Measurements from ENCODE around the gene CES4A. TPM values are rescaled to one million over a fixed set of nuclear protein-coding genes. Genes with fewer than 3 reads are reported as not detected.

Gene CES4A
- total RNA-seq, 2 donors from 2014 or later: 5.9 to 7.8 TPM

- no peak for TF ChIP-seq CTCF (IDR thresholded peaks at IDR 0.05)
- H3K4me3 ChIP-seq: no peak overlapping the region
- H3K9ac ChIP-seq (ENCODE audit: low read depth in 2 of 2, low read length in 2 of 2): no peak overlapping the region
- no peak overlapping the region for H3K27ac ChIP-seq
- no peaks in the 10 kb centered on the region for H3K9me3 ChIP-seq
- intact Hi-C loops (cut with DNase I): no loop called here
- no peaks in the 10 kb centered on the region for H3K27me3 ChIP-seq
- H3K4me1 ChIP-seq: no peaks in the 10 kb centered on the region
- no peaks in the 10 kb centered on the region for H3K36me3 ChIP-seq
- DNase-seq: no peak
Measured at GRCh38 chr16:67054901-67055300, 66.5 kb downstream of the CES4A start.

GRCh38 chr16:67055712-67056487 is 67.5 kb downstream of the CES4A start:
- no peak for TF ChIP-seq CTCF (IDR thresholded peaks at IDR 0.05)
- no peaks in the 10 kb centered on the region for H3K36me3 ChIP-seq
- no peaks in the 10 kb centered on the region for H3K4me1 ChIP-seq
- no peak overlapping the region for H3K9ac ChIP-seq (ENCODE audit: low read depth in 2 of 2, low read length in 2 of 2)
- H3K4me3 ChIP-seq: no peak overlapping the region
- no peak overlapping the region for H3K27ac ChIP-seq
- no peaks in the 10 kb centered on the region for H3K27me3 ChIP-seq
- intact Hi-C loops (cut with DNase I): no loop called here
- H3K9me3 ChIP-seq: no peaks in the 10 kb centered on the region
- DNase-seq: no peak

Other genes starting within 250 kb of the CES4A start
- gene DYNC1LI2, start 237.0 kb upstream of the CES4A start, total RNA-seq: 100 to 1,000 TPM; 138 to 162 TPM
- gene TERB1, start 187.0 kb upstream of the CES4A start, total RNA-seq: under 1 TPM in 1 of 2 donors, not detected in 1; 0.22 TPM
- 10 to 100 TPM; 42.2 to 62.0 TPM for gene NAE1, start 157.6 kb upstream of the CES4A start, total RNA-seq
- 100 to 1,000 TPM in 1 of 2 donors, 10 to 100 TPM in 1; 46.2 to 120 TPM for gene CA7, start 144.2 kb upstream of the CES4A start, total RNA-seq
- gene PDP2, start 108.1 kb upstream of the CES4A start, total RNA-seq: 10 to 100 TPM; 16.0 to 25.9 TPM
- 1 to 10 TPM in 1 of 2 donors, under 1 TPM in 1; 0.72 to 1.8 TPM for gene CDH16, start 69.7 kb upstream of the CES4A start, total RNA-seq
- 1 to 10 TPM; 1.4 to 4.0 TPM for gene RRAD, start 63.1 kb upstream of the CES4A start, total RNA-seq
- 100 to 1,000 TPM; 105 to 146 TPM for gene CIAO2B, start 54.2 kb upstream of the CES4A start, total RNA-seq
- gene CES2, start 53.1 kb upstream of the CES4A start, total RNA-seq: 100 to 1,000 TPM; 407 to 525 TPM
- 100 to 1,000 TPM; 136 to 169 TPM for gene CES3, start 27.3 kb upstream of the CES4A start, total RNA-seq
- 10 to 100 TPM; 41.5 TPM for gene CBFB, start 40.6 kb downstream of the CES4A start, total RNA-seq
- 10 to 100 TPM in 1 of 2 donors, 1 to 10 TPM in 1; 10.0 to 14.0 TPM for gene PHAF1, start 121.4 kb downstream of the CES4A start, total RNA-seq
- gene B3GNT9, start 162.4 kb downstream of the CES4A start, total RNA-seq: 1 to 10 TPM; 4.4 to 4.9 TPM
- 10 to 100 TPM; 27.5 to 37.1 TPM for gene TRADD, start 171.3 kb downstream of the CES4A start, total RNA-seq
- 10 to 100 TPM; 12.0 to 27.1 TPM for gene FBXL8, start 171.4 kb downstream of the CES4A start, total RNA-seq
- 10 to 100 TPM; 23.6 TPM for gene HSF4, start 176.2 kb downstream of the CES4A start, total RNA-seq
- gene NOL3, start 181.9 kb downstream of the CES4A start, total RNA-seq: 10 to 100 TPM; 26.2 to 31.0 TPM
- gene MATCAP1, start 195.4 kb downstream of the CES4A start, total RNA-seq: 10 to 100 TPM; 24.0 to 43.0 TPM
- gene EXOC3L1, start 201.5 kb downstream of the CES4A start, total RNA-seq: 1 to 10 TPM; 2.3 to 4.6 TPM
- 10 to 100 TPM; 53.3 to 89.0 TPM for gene E2F4, start 203.6 kb downstream of the CES4A start, total RNA-seq
- 10 to 100 TPM; 60.7 to 75.6 TPM for gene ELMO3, start 210.5 kb downstream of the CES4A start, total RNA-seq
- 10 to 100 TPM; 42.8 to 69.0 TPM for gene TMEM208, start 238.5 kb downstream of the CES4A start, total RNA-seq

All from colonic mucosa (tissue), 4 donors.